WTC11 (cell line): ENCODE data around the gene SYNDIG1. TPM values are rescaled to one million over a fixed set of nuclear protein-coding genes. Genes with fewer than 3 reads are reported as not detected.
A peak's percentile ranks its signal among the peaks of the same experiment; 100 is the strongest.

Source experiments
- ATF1 ChIP-seq: sonication (generic); formaldehyde crosslinking; IDR thresholded peaks from 2 replicates; pipeline ENCODE4 v1.8.1; 2023; ENCODE audit warnings: mild to moderate bottlenecking, moderate library complexity, missing genetic modification reagents
- FOXK1 ChIP-seq: sonication (generic); formaldehyde crosslinking; IDR thresholded peaks from 2 replicates; pipeline ENCODE4 v1.8.0; 2022; ENCODE audit warnings: mild to moderate bottlenecking, moderate library complexity, missing genetic modification reagents
- GABPB1 ChIP-seq: sonication (generic); formaldehyde crosslinking; IDR thresholded peaks from 2 replicates; pipeline ENCODE4 v1.8.1; 2023; ENCODE audit warnings: mild to moderate bottlenecking, missing genetic modification reagents
- GRHL2 ChIP-seq: fragments of 250-450 bp; sonication (Bioruptor Pico); IDR thresholded peaks from 2 replicates; pipeline ENCODE4 v1.8.0; 2022; ENCODE audit warnings: mild to moderate bottlenecking, moderate library complexity; ENCODE audit not compliant: insufficient replicate concordance, severe bottlenecking
- GTF2I ChIP-seq: fragments of 250-450 bp; sonication (Bioruptor Pico); conservative IDR thresholded peaks from 2 replicates; pipeline ENCODE4 v1.4.0; 2021; ENCODE audit warnings: mild to moderate bottlenecking
- JAZF1 ChIP-seq: fragments of 250-450 bp; sonication (Bioruptor Pico); IDR thresholded peaks from 2 replicates; pipeline ENCODE4 v1.9.0; 2021; ENCODE audit warnings: moderate library complexity, mild to moderate bottlenecking, inconsistent platforms
- MYBL2 ChIP-seq: sonication (generic); formaldehyde crosslinking; IDR thresholded peaks from 2 replicates; pipeline ENCODE4 v1.8.1; 2023; ENCODE audit warnings: mild to moderate bottlenecking, moderate library complexity, missing genetic modification reagents
- NR2C2 ChIP-seq: sonication (generic); formaldehyde crosslinking; IDR thresholded peaks from 2 replicates; pipeline ENCODE4 v1.8.0; 2022; ENCODE audit warnings: mild to moderate bottlenecking, missing genetic modification reagents
- NR3C1 ChIP-seq: sonication (generic); formaldehyde crosslinking; conservative IDR thresholded peaks from 2 replicates; pipeline ENCODE4 v1.8.1; 2023; ENCODE audit warnings: low read depth, mild to moderate bottlenecking, missing genetic modification reagents
- OVOL2 ChIP-seq: fragments of 250-450 bp; sonication (Bioruptor Pico); IDR thresholded peaks from 2 replicates; pipeline ENCODE4 v1.9.0; 2021; ENCODE audit warnings: mild to moderate bottlenecking, borderline replicate concordance
- RELA ChIP-seq: sonication (generic); formaldehyde crosslinking; IDR thresholded peaks from 2 replicates; pipeline ENCODE4 v1.8.1; 2022; ENCODE audit warnings: missing genetic modification reagents, mild to moderate bottlenecking, borderline replicate concordance
- SMAD4 ChIP-seq: sonication (generic); formaldehyde crosslinking; IDR thresholded peaks from 2 replicates; pipeline ENCODE4 v1.8.0; 2022; ENCODE audit warnings: mild to moderate bottlenecking, missing genetic modification reagents
- TCF7 ChIP-seq: sonication (generic); formaldehyde crosslinking; IDR thresholded peaks from 2 replicates; pipeline ENCODE4 v1.8.0; 2022; ENCODE audit warnings: mild to moderate bottlenecking, low read depth, missing genetic modification reagents, moderate library complexity
- TEAD1 ChIP-seq: sonication (generic); formaldehyde crosslinking; IDR thresholded peaks from 2 replicates; pipeline ENCODE4 v1.8.0; 2022; ENCODE audit warnings: mild to moderate bottlenecking, missing genetic modification reagents
- TEAD4 ChIP-seq: sonication (generic); formaldehyde crosslinking; IDR thresholded peaks from 2 replicates; pipeline ENCODE4 v1.8.0; 2022; ENCODE audit warnings: mild to moderate bottlenecking, missing genetic modification reagents
- ZNF138 ChIP-seq: sonication (generic); formaldehyde crosslinking; conservative IDR thresholded peaks from 2 replicates; pipeline ENCODE4 v1.8.1; 2022; ENCODE audit warnings: mild to moderate bottlenecking, moderate library complexity, missing genetic modification reagents
- ZNF317 ChIP-seq: sonication (generic); formaldehyde crosslinking; IDR thresholded peaks from 2 replicates; pipeline ENCODE4 v1.8.1; 2023; ENCODE audit warnings: low read depth, mild to moderate bottlenecking, moderate library complexity, missing genetic modification reagents, borderline replicate concordance
- ZNF423 ChIP-seq: fragments of 250-450 bp; sonication (Bioruptor Pico); IDR thresholded peaks from 2 replicates; pipeline ENCODE4 v2.1.2; 2022; ENCODE audit warnings: mild to moderate bottlenecking, moderate library complexity
- total RNA-seq: library from RNA; stranded (reverse); gene quantifications from 3 replicates; pipeline ENCODE4 v1.2.3, GENCODE V29; 2021
- TF ChIP-seq, protein P1 (sequence below): fragments of 250-450 bp; sonication (Bioruptor Pico); conservative IDR thresholded peaks from 2 replicates; pipeline ENCODE4 v1.9.0; 2021; ENCODE audit warnings: mild to moderate bottlenecking
- TF ChIP-seq, protein P2 (sequence below): sonication (generic); formaldehyde crosslinking; IDR thresholded peaks from 2 replicates; pipeline ENCODE4 v1.8.1; 2023; ENCODE audit warnings: mild to moderate bottlenecking, missing genetic modification reagents, moderate library complexity
- TF ChIP-seq, protein P3 (sequence below): sonication (generic); formaldehyde crosslinking; IDR thresholded peaks from 2 replicates; pipeline ENCODE4 v1.8.1; 2023; ENCODE audit warnings: mild to moderate bottlenecking, missing genetic modification reagents
- TF ChIP-seq, protein P4 (sequence below): sonication (generic); formaldehyde crosslinking; IDR thresholded peaks from 2 replicates; pipeline ENCODE4 v1.8.1; 2023; ENCODE audit warnings: mild to moderate bottlenecking, moderate library complexity, missing genetic modification reagents
- TF ChIP-seq, protein P5 (sequence below): sonication (generic); formaldehyde crosslinking; IDR thresholded peaks from 2 replicates; pipeline ENCODE4 v1.8.0; 2022; ENCODE audit warnings: mild to moderate bottlenecking, missing genetic modification reagents
- TF ChIP-seq, protein P6 (sequence below): sonication (generic); formaldehyde crosslinking; IDR thresholded peaks from 2 replicates; pipeline ENCODE4 v1.8.1; 2023; ENCODE audit warnings: mild to moderate bottlenecking, missing genetic modification reagents, borderline replicate concordance
- TF ChIP-seq, protein P7 (sequence below): sonication (generic); formaldehyde crosslinking; IDR thresholded peaks from 2 replicates; pipeline ENCODE4 v1.8.0; 2022; ENCODE audit warnings: mild to moderate bottlenecking, missing genetic modification reagents
- TF ChIP-seq, protein P8 (sequence below): fragments of 250-450 bp; sonication (Bioruptor Pico); IDR thresholded peaks from 2 replicates; pipeline ENCODE4 v1.9.0; 2021; ENCODE audit warnings: mild to moderate bottlenecking

SYNDIG1 gene
- total RNA-seq, 1 experiment from 2014 or later: 6.4 TPM

DNA sequence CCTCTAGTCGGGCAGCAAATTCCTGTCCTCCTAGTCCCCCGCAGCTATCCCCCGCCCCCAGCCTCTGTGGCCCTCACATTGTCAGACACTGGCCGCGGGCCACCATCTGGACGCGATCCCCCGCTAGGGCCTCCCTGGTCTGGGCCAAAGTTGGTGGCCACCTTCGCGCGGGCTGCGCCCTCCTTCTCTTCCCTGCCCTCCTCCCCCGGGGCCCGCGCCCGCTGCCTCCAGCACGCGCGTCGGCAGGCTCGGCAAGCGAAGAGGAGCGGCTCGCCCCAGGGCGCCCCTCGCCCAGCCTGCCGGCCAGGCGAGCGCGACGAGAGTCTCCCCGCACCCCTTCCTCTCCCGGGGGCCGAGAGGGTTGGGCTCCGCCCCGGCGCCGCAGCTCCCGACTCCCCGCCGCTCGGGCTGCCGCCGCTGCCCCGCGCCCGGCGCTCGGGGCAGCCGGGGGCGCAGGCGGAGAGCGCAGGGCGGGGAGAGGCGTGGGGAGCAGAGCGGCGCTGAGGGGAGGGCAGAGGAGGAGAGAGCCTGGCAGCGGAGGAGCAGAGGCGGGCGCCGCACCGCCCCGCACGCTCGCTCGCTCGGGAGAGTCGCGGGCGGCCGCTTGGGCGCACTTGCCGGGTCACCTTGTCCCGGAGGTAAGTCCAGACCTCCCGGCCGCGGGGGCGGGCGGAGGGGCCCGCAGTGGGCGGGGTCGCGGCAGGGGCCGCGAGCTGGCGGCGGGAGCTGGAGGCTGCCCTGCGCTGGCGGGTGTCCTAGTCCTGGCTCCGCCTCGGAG lies at the start of gene SYNDIG1 (continued):
- no peak for TF ChIP-seq ZNF317 (CRISPR knock-in tag)
- TF ChIP-seq SMAD4 (CRISPR knock-in tag): no peak
- no peak for TF ChIP-seq TCF7 (CRISPR knock-in tag)
- TF ChIP-seq, protein P1, sequence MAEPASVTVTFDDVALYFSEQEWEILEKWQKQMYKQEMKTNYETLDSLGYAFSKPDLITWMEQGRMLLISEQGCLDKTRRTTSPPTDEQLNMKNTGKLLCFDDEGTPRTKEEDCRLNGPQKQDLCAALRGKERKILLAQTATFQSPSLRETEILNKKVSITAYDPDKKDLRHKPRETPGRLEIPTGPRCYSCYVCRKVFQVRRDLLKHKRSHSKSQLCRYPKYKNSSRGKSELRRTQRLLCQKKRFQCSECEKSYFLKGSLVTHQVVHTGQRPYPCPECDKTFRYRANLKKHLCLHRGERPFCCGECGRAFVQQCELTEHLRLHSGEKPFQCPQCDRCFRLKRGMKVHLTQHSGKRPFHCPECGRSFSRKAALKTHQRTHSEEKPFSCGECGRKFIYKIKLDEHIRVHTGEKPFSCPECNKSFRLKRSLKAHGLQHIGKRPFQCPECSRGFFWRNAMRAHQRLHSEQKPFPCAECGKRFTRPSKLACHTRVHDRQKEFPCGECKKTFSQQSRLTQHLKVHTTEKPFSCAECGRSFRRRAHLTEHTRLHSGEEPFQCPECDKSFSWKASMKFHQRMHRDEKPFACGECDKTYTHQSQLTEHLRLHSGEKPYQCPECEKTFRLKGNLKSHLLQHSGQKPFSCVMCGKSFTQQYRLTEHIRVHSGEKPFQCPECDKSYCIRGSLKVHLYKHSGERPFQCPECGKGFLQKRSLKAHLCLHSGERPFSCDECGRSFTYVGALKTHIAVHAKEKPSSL (CRISPR knock-in tag): no peak
- TF ChIP-seq RELA (CRISPR knock-in tag): 0 out of 2 replicates have a peak, but pooled peaks have one; percentile 35
- TF ChIP-seq ZNF138 (CRISPR knock-in tag): no peak
- no peak for TF ChIP-seq GRHL2 (CRISPR knock-in tag)
- TF ChIP-seq NR3C1 (CRISPR knock-in tag): no peak
- TF ChIP-seq, protein P2, sequence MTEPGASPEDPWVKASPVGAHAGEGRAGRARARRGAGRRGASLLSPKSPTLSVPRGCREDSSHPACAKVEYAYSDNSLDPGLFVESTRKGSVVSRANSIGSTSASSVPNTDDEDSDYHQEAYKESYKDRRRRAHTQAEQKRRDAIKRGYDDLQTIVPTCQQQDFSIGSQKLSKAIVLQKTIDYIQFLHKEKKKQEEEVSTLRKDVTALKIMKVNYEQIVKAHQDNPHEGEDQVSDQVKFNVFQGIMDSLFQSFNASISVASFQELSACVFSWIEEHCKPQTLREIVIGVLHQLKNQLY (CRISPR knock-in tag): no peak
- TF ChIP-seq, protein P3, sequence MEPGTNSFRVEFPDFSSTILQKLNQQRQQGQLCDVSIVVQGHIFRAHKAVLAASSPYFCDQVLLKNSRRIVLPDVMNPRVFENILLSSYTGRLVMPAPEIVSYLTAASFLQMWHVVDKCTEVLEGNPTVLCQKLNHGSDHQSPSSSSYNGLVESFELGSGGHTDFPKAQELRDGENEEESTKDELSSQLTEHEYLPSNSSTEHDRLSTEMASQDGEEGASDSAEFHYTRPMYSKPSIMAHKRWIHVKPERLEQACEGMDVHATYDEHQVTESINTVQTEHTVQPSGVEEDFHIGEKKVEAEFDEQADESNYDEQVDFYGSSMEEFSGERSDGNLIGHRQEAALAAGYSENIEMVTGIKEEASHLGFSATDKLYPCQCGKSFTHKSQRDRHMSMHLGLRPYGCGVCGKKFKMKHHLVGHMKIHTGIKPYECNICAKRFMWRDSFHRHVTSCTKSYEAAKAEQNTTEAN: peak; percentile 59; the same call in 1 of the 2 replicates
- TF ChIP-seq, protein P4, sequence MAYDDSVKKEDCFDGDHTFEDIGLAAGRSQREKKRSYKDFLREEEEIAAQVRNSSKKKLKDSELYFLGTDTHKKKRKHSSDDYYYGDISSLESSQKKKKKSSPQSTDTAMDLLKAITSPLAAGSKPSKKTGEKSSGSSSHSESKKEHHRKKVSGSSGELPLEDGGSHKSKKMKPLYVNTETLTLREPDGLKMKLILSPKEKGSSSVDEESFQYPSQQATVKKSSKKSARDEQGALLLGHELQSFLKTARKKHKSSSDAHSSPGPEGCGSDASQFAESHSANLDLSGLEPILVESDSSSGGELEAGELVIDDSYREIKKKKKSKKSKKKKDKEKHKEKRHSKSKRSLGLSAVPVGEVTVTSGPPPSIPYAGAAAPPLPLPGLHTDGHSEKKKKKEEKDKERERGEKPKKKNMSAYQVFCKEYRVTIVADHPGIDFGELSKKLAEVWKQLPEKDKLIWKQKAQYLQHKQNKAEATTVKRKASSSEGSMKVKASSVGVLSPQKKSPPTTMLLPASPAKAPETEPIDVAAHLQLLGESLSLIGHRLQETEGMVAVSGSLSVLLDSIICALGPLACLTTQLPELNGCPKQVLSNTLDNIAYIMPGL (CRISPR knock-in tag): peak; percentile 47
- TF ChIP-seq, protein P5, sequence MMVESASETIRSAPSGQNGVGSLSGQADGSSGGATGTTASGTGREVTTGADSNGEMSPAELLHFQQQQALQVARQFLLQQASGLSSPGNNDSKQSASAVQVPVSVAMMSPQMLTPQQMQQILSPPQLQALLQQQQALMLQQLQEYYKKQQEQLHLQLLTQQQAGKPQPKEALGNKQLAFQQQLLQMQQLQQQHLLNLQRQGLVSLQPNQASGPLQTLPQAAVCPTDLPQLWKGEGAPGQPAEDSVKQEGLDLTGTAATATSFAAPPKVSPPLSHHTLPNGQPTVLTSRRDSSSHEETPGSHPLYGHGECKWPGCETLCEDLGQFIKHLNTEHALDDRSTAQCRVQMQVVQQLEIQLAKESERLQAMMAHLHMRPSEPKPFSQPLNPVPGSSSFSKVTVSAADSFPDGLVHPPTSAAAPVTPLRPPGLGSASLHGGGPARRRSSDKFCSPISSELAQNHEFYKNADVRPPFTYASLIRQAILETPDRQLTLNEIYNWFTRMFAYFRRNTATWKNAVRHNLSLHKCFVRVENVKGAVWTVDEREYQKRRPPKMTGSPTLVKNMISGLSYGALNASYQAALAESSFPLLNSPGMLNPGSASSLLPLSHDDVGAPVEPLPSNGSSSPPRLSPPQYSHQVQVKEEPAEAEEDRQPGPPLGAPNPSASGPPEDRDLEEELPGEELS (CRISPR knock-in tag): no peak
- TF ChIP-seq, protein P6, sequence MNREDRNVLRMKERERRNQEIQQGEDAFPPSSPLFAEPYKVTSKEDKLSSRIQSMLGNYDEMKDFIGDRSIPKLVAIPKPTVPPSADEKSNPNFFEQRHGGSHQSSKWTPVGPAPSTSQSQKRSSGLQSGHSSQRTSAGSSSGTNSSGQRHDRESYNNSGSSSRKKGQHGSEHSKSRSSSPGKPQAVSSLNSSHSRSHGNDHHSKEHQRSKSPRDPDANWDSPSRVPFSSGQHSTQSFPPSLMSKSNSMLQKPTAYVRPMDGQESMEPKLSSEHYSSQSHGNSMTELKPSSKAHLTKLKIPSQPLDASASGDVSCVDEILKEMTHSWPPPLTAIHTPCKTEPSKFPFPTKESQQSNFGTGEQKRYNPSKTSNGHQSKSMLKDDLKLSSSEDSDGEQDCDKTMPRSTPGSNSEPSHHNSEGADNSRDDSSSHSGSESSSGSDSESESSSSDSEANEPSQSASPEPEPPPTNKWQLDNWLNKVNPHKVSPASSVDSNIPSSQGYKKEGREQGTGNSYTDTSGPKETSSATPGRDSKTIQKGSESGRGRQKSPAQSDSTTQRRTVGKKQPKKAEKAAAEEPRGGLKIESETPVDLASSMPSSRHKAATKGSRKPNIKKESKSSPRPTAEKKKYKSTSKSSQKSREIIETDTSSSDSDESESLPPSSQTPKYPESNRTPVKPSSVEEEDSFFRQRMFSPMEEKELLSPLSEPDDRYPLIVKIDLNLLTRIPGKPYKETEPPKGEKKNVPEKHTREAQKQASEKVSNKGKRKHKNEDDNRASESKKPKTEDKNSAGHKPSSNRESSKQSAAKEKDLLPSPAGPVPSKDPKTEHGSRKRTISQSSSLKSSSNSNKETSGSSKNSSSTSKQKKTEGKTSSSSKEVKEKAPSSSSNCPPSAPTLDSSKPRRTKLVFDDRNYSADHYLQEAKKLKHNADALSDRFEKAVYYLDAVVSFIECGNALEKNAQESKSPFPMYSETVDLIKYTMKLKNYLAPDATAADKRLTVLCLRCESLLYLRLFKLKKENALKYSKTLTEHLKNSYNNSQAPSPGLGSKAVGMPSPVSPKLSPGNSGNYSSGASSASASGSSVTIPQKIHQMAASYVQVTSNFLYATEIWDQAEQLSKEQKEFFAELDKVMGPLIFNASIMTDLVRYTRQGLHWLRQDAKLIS: no peak
- no peak for TF ChIP-seq NR2C2 (CRISPR knock-in tag)
- TF ChIP-seq TEAD1: 0 out of 2 replicates have a peak, but pooled peaks have one; percentile 19
- TF ChIP-seq, protein P7, sequence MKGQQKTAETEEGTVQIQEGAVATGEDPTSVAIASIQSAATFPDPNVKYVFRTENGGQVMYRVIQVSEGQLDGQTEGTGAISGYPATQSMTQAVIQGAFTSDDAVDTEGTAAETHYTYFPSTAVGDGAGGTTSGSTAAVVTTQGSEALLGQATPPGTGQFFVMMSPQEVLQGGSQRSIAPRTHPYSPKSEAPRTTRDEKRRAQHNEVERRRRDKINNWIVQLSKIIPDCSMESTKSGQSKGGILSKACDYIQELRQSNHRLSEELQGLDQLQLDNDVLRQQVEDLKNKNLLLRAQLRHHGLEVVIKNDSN (CRISPR knock-in tag): peak; percentile 45; the same call in 1 of the 2 replicates
- TF ChIP-seq OVOL2 (CRISPR knock-in tag): no peak
- TF ChIP-seq, protein P8, sequence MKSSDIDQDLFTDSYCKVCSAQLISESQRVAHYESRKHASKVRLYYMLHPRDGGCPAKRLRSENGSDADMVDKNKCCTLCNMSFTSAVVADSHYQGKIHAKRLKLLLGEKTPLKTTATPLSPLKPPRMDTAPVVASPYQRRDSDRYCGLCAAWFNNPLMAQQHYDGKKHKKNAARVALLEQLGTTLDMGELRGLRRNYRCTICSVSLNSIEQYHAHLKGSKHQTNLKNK: no peak
- TF ChIP-seq GABPB1: no peak
- TF ChIP-seq FOXK1: no peak
- no peak for TF ChIP-seq GTF2I (CRISPR knock-in tag)
- TF ChIP-seq TEAD4 (CRISPR knock-in tag): no peak
- TF ChIP-seq ATF1 (CRISPR knock-in tag): no peak
- no peak for TF ChIP-seq JAZF1 (CRISPR knock-in tag)
- TF ChIP-seq MYBL2 (CRISPR knock-in tag): no peak
- TF ChIP-seq ZNF423 (CRISPR knock-in tag): peak; percentile 87
